Measurements from ENCODE around the gene WDR62. TPM values are rescaled to one million over a fixed set of nuclear protein-coding genes. Genes with fewer than 3 reads are reported as not detected.

The WDR62 gene
- total RNA-seq, 1 donor from 2014 or later = 0.26 TPM

- no peak for TF ChIP-seq CTCF (IDR thresholded peaks at IDR 0.05; ENCODE audit: insufficient read depth, low read length, severe bottlenecking)
- peaks cover 2% of the 10 kb centered on the region for H3K36me3 ChIP-seq (ENCODE audit: control insufficient read depth, insufficient read depth, low read length)
- no peak overlapping the region for H3K4me3 ChIP-seq (ENCODE audit: low read depth, low read length)
- no peaks in the 10 kb centered on the region for H3K27me3 ChIP-seq (ENCODE audit: control insufficient read depth, insufficient read depth, low read length)
- DNase-seq (ENCODE audit: low read depth) = no peak
- no peak for FAIRE-seq
Measured at GRCh38 chr19:36010402-36010801, 44.3 kb upstream of the WDR62 start.

GRCh38 chr19:36013280-36014011, 41.3 kb upstream of the WDR62 start:
- peaks cover 2% of the 10 kb centered on the region for H3K36me3 ChIP-seq (ENCODE audit: control insufficient read depth, insufficient read depth, low read length)
- H3K4me3 ChIP-seq (ENCODE audit: low read depth, low read length) = peak overlapping the region; percentile 68
- FAIRE-seq (no peak), DNase-seq (ENCODE audit: low read depth) (no peak)
- H3K27me3 ChIP-seq (ENCODE audit: control insufficient read depth, insufficient read depth, low read length) = no peaks in the 10 kb centered on the region
- TF ChIP-seq CTCF (IDR thresholded peaks at IDR 0.05; ENCODE audit: insufficient read depth, low read length, severe bottlenecking) = no peak

- TF ChIP-seq CTCF (IDR thresholded peaks at IDR 0.05; ENCODE audit: insufficient read depth, low read length, severe bottlenecking) = no peak
- H3K27me3 ChIP-seq (ENCODE audit: control insufficient read depth, insufficient read depth, low read length) = no peaks in the 10 kb centered on the region
- H3K4me3 ChIP-seq (ENCODE audit: low read depth, low read length) = peak within 1 kb of the TSS; percentile 68
- peak; percentile 97 for DNase-seq (ENCODE audit: low read depth)
- H3K36me3 ChIP-seq (ENCODE audit: control insufficient read depth, insufficient read depth, low read length) = peaks cover 2% of the 10 kb centered on the region
- no peak for FAIRE-seq
Measured at GRCh38 chr19:36014012-36014924, 40.4 kb upstream of the WDR62 start, which contains the start of gene ALKBH6. TSS of gene ALKBH6 (minus strand) at chr19:36014213. CDS start at chr19:36013397, 816 bp downstream.

- Histone ChIP-seq H3K27me3 (ENCODE audit: control insufficient read depth, insufficient read depth, low read length) (no peaks in the 10 kb centered on the region), H3K4me3 (ENCODE audit: low read depth, low read length) (no peak overlapping the region), H3K36me3 (ENCODE audit: control insufficient read depth, insufficient read depth, low read length) (no peaks in the 10 kb centered on the region)
- no peak for TF ChIP-seq CTCF (IDR thresholded peaks at IDR 0.05; ENCODE audit: insufficient read depth, low read length, severe bottlenecking)
- no peak for FAIRE-seq
- no peak for DNase-seq (ENCODE audit: low read depth)
Measured at GRCh38 chr19:36019061-36019670, 35.5 kb upstream of the WDR62 start.

GRCh38 chr19:36023432-36023831, 31.3 kb upstream of the WDR62 start:
- no peak for TF ChIP-seq CTCF (IDR thresholded peaks at IDR 0.05; ENCODE audit: insufficient read depth, low read length, severe bottlenecking)
- FAIRE-seq (no peak), DNase-seq (ENCODE audit: low read depth) (no peak)
- Histone ChIP-seq H3K36me3 (ENCODE audit: control insufficient read depth, insufficient read depth, low read length) (no peaks in the 10 kb centered on the region), H3K4me3 (ENCODE audit: low read depth, low read length) (no peak overlapping the region), H3K27me3 (ENCODE audit: control insufficient read depth, insufficient read depth, low read length) (no peaks in the 10 kb centered on the region)

All from bronchial epithelial cell (primary cell).